ENCODE data around the gene CSNK2A1. TPM values are rescaled to one million over a fixed set of nuclear protein-coding genes. Genes with fewer than 3 reads are reported as not detected.

Gene CSNK2A1
- total and polyA plus RNA-seq, 2 of the 8 experiments (the other 6 are each of a cell fraction or from before 2014, with no cell fraction given), result 117 to 260 TPM

- no peak for TF ChIP-seq USF2 (IDR thresholded peaks at IDR 0.05; ENCODE audit: low read length)
- no peak for TF ChIP-seq TCF12 (IDR thresholded peaks at IDR 0.05; ENCODE audit: low read depth, low read length)
- TF ChIP-seq BACH1 (IDR thresholded peaks at IDR 0.05; ENCODE audit: low read length), result no peak
Measured at GRCh38 chr20:588476-588875, 44.9 kb upstream of the CSNK2A1 start (continued).

Data from H1 (cell line).